Central memory CD4-positive, alpha-beta T cell (primary cell): ENCODE results near the gene EXOC3L1.

ENCODE experiments used
- DNase-seq: peaks from one replicate; pipeline ENCODE4 v3.0.0; 2022

Gene EXOC3L1

DNA sequence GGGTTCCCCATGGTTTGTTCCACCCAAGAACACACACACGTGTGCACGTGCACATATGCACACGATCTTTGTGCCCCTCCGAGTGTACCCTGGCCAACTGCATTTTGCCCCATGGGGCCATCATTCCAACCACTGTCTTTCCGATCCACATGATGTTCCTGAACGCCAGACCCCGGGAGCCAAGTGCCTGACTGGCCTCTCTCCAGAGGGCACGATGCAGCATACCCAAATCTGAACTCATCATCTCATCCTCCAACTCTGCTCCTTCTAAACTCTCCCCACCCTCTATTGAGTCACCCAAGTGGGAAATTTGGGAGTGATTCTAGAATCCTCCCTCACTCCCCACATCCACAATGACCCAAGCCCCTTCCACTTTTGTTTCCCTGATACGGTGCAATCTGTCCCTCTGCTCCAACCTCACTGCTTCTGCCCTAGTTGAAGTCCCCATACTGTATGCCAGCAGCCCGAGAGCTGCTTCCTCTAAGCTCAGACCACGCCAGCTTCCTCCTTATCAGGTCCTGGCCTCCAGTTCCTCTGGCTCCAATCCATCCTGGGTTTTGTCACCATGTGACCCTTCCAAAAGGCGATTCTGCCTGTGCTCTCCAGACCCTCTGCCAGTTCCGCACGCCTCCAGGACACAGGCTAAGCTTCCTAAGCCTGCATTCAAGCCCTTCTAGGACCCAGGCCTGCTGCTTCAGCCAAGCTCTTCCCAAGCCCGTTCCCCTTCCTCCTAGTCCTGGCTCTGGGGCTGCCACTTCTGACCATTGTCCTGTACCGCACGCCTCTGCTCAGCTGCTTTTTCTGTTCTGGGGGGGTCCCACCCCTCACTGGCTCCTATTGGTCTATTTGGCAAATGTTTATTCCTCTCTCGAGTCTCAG lies 26.9 kb upstream of the EXOC3L1 start:
- no peak for DNase-seq

DNA sequence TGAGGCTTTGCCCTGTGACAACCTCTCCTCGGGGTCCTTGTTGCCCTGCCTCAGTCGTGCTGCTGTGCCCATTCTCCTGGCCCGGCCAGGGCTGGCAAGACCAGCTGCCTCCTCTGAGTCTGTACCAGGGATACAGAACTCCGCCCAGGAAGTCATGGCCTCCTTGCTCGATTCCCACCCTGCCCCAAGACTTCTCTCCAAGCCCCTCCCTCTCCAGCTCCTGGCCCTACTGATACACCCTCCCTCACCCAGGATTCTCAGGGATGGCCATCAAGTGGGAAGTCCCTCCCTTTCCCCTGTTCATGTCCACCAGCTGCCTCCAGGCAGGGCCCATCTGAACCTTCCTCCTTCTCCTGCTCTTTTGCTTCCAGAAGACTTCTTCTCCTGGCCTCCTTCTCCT lies 25.8 kb upstream of the EXOC3L1 start:
- DNase-seq: no peak

DNA sequence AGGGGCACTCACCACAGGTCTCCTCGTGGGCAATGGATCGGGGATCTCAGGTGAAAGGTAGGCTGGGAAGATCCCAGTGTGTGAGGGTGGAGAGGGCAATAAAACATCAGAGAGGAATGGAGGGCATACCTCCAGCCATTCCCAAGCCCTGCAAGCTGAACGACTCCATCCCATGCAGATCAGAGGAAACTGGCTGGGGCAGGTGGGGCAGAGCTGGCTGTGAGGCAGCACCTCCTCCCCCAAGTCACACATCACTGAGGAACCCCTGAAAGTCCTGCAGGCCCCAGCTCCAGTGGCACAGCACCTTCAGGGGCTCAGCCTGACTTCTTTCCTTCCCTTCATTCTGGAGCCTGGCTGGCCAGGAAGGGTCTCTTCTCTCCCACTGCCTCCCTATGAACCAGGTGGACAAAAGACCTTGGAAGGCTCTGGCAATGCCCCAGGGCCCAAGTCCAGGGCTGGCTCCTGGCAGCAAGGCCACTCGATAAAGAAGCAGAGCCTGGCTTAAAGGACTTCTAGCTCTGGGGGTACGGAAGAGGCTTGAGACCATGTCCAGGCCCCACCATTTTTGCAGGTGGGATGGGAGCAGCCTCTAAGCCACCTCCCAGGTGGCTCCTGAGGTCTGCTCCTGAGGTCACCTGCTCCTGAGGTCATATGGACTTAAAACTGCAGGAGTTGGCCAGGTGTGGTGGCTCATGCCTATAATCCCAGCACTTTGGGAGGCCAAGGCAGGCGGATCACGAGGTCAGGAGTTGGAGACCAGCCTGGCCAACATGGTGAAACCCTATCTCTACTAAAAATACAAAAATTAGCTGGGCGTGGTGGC lies 23.5 kb upstream of the EXOC3L1 start:
- no peak for DNase-seq

DNA sequence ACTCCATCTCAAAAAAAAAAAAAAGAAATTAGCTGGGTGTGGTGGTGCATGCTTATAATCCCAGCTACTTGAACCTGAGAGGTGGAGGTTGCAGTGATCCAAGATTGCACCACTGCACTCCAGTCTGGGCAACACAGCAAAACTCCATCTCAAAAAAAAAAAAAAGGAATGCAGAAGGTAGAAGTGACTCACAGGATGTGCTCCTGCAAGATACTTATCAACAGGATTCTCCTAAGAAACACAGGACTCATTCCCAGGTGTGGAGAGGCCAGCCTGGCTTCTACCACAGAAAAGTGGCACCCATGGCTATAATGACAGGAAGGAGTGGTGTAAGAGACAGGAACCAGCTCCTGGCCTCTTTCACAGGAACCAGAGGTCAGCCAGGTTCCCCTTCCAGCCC lies 22.8 kb upstream of the EXOC3L1 start:
- DNase-seq: no peak

DNA sequence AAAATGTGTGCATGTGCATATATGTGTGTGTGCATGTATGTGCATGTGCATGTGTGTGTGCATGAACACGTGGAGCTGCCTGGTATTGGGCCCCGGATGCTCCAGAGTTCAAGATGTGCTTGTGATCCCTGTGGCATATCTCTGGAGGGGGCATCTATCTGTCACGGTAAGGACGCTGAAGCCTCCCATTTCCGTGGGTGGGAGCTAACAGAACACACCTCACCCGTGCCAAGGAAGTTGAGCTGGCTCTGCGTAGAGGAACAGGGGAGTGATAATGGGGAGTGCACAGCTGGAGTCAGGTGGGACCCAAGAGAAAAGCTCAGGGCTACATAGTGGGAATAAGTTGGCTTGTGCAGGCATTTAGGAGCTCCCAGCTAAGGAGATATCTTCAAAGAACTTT lies 21.7 kb upstream of the EXOC3L1 start:
- DNase-seq: no peak

DNA sequence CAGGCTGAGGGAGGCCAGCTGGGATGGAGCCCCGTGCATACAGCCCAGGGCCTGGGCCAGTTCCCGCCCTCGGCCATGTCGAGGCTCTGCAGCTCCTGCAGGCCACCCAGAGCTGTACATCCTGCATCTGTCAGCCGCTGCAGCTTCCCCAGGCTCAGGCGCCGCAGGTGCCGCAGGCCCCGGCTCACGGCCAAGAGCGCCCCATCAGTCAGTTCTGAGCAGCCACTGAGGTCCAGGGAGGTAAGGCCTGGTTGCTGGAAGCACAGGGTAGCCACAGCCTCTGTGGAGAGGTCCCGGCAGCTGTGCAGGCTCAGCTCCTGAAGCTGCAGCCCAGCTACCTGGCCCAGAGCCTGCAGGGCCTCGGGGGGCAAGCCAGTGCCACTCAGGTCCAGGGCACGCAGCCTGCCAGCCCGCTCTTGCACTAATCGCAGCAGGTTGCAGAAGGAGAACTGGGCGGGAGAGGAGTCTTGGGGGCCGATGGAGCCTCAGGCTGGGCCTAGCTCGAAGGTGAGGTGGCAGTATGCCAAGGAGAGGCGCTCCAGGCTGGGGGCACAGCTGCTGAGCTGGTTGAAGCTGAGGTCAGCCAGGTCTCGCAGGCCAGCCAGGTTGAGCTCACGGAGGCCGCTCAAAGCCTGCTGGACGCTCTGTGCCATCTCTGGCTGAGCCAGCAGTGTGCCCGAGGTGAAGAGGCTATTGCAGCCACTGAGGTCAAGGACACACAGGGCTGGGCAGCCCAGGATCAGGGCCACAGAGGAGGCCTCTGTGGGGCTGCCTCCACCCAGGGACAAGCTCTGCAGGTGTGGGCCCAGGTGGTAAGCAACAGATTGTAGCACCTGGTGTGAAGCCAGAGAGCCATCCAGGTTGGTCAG lies 20.4 kb upstream of the EXOC3L1 start:
- DNase-seq: no peak

DNA sequence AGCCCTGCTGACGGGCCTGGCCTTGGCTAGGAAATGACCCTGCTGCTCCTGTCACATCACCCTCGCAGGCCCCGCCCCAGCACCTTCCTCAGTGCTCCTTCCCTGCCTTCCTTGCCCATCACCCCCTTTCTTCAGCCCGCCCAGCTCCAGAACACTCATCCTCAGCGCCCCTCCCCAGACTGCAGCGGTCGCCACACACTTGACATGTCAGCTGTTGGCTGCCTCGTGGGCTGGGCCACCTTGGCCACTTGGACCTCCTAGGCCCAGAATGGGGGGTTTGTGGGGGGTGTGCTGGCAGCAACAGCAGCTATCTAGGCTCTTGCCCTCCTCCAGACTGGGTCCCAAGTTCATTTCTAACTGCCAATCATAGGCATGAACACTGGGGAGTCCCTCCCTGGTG lies 19.6 kb upstream of the EXOC3L1 start:
- DNase-seq: no peak

DNA sequence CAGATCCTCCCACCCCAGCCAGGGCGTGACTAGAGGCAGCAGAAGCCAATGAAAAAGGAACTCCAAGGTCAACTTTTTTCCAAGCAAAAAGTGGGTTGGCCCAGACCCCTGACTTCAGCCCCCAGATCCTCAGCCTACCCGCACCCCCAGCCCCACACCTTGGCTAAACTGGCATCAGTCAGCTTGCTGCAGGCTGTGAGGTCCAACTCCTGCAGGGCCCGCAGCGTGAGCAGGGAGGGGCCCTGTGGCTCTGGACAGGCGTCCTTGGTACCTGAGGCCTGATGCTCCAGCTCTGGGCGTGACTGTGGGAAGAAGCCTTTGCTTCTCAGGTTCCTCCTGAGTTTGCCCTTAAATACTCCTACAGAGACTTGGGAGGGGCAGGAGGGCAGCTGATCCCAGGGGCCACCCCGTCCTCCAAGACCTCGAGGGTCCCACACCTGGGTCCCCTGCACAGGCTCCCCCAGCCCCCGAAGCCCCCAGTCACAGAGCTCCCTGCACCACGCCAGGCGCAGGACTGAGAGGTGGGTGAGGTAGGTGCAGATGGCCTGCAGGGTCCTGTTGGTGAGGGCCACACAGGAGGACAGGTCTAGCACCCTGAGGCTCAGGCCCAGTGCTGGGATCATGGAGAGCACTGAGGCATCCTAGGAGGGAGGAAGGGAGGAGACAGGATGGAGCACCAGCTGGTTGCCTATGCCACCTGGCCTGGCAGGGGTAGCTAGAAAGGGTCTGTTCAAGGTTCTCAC lies 18.4 kb upstream of the EXOC3L1 start:
- no peak for DNase-seq

DNA sequence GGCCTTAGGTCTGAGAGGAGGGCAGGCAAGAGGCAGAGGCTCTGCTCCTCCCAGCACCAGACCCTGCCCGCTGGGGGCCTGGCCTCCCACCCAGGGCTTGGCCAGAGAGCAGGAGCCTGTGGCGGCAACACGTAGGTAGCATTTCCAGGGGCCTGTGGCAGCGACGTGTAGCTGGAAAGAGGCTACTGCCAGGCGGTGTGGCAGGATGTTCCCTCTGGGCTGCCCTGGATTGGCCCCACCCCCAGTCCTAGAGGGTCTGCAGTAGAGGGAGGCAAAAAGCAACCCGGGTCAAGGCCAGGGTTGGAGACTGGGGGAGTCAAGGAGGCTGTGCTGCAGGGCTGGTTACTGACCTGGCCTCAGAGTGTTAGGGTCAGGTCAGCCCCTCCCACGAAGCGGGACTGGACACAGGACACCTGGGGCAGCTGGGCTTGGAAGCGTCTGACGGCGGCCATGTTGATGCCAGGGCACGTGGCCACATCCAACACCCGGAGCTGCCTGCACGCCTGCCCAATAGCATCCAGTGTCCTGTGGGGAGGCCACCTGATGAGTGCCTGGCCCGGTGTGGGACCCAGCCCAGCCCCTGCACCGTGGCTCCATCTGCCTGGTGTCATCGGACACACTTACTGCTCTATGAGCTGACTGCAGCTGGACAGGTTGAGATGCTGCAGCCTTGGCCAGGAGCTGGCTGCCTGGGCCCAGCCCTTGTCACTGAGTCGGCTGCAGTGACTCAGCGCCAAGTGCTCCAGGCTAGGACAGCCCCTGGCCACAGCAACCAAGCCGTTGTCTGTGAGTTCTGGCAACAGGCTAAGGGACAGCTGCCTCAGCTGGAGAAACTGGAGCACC lies 17.5 kb upstream of the EXOC3L1 start:
- DNase-seq: no peak

DNA sequence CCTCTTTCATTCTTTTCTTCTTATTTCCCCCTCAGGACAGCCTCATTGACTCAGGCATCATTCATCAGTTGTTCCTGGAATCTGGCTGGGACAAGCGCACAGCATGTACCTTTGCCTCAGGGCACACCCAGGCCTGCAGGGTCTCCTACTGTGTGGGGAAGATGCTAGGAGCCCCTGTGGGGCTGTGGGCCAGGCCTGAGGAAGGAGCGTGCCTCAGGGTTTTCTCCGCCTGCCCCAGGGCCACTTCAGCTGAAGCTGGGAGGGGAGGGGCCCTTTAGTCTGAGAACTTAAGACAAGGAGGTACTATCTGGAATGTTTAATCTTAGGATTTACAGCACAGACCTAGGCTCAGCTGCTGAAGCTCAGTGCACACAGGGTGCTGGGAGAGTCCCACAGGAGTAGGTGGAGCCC lies 16.9 kb upstream of the EXOC3L1 start:
- no peak for DNase-seq

DNA sequence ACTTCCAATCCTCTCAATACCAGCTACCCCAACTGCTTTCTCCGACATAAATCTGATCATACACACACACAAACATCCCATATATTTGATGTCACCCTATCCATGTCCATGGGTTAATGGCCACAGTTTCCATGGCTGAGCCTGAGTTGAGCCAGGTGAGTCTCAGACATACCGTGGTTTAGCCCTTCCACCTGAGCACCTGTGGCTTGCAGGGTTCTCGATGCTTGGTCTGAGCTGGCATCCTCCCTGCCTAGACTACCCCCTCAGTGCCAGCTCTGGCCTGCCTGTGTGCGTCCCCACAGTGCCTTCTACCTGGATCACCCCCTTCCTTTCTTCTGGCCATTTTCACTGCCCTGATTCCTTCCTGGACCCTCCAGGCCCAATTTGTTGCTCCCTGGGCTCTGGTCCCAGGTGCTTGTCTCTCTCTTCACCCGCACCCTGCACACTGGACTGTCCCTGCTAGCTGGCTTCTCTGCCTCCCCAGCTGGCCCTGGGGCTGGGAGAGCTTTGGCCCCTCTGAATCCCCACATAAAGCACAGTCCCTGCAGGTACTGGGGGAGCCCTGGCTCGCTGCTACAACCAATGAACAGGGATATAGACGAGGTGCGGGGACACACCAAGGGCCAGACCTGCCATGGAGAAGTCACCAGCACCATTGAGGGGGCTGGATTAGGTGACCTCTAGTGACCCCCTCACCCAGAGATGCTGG lies 16.3 kb upstream of the EXOC3L1 start:
- DNase-seq: no peak

DNA sequence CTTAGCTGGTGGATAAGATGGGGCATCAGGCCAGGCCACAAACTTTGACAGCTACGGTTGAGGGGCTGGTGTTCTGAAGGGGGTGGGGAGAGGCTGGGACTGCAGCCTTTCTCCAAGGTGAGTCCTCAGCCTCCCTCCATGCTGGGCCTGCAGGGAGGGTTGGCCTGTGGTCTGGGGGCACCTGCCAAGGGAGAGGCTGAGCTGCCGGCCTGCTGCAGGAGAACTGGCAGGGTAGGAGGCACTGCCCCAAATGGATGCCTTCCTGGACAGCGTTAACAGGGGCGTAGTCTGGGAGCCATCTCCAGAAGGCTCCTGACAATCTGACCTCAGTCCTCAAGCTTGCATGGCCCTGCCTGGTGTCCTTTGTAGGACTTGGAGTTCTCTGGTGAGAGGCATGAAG lies 14.1 kb upstream of the EXOC3L1 start:
- DNase-seq: no peak

DNA sequence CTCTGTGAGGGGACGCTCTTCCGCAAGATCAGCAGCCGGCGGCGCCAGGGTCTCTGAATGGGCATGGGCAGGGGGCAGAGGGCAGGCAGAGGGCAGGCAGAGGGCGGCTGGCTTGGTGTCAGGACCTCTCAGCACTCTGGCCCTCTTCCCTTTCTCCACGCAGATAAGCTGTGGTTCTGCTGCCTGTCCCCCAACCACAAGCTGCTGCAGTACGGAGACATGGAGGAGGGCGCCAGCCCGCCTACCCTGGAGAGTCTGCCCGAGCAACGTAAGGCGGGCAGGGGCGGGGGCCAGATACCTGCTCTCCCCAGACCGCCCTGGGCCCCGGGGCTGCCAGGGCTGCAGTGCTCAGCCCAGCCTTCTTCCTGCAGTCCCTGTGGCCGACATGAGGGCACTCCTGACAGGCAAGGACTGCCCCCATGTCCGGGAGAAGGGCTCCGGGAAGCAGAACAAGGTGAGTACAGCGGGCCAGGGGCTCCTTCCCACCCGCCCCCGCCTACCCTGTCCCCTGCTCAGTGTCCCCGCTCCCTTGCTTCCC lies 13.1 kb upstream of the EXOC3L1 start:
- no peak for DNase-seq

DNA sequence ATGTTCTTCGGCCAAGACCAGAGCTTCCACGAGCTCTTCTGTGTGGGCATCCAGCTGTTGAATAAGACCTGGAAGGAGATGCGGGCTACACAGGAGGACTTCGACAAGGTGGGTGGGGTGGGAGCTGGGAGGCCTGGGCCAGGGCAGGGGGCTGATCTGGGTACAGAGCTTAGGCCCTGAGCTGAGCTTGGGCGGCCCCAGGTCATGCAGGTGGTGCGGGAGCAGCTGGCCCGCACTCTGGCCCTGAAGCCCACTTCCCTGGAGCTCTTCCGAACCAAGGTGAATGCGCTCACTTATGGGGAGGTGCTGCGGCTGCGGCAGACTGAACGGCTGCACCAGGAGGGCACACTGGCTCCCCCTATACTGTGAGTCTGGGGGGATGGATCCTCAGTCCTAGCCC lies 12.5 kb upstream of the EXOC3L1 start:
- no peak for DNase-seq

DNA sequence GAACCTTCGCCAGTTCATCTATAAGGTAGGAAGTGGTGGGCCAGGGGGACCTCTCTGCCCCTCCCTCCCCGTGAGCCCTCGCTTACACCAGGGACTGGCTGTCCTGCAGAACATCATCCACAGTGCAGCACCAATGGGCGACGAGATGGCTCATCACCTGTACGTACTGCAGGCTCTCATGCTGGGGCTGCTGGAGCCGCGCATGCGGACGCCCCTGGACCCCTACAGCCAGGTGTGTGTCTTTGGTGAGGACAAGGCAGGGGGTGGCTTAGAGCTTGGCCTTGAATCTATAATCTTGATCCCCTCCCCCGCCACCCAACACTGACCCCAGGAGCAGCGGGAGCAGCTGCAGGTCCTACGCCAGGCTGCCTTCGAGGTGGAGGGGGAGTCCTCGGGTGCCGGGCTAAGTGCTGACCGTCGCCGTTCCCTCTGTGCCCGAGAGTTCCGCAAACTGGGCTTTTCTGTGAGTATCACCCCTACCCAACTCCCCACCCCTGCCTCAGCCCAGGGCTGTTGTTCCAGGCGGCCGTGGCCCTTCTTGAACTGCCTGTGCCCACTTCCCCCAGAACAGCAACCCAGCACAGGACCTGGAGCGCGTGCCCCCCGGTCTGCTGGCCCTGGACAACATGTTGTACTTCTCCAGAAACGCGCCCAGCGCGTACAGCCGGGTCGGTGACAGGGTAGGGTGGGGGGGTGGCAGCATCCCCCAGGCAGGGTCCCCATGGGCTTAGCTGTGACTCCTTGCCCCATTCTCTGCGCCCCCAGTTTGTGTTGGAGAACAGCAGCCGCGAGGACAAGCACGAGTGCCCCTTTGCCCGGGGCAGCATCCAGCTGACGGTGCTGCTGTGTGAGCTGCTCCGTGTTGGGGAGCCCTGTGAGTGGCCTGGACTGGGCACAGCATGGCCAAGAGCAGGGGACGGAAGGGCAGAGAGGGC lies 11.7 kb upstream of the EXOC3L1 start:
- DNase-seq: no peak

DNA sequence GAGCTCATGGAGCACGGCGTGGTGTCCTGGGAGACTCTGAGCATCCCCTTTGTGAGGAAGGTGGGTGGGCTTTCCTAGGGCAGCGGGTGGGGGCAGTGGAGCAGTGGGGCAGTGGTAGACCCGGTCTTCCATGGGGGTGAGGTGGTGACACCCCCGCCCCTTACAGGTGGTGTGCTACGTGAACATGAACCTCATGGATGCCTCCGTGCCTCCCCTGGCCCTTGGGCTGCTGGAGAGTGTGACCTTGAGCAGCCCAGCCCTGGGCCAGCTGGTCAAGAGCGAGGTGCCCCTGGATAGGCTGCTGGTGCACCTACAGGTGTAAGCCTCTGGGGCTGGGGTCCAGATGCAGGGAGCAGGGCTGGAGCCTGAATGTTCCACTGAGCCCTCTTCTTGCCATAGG lies 10.6 kb upstream of the EXOC3L1 start:
- no peak for DNase-seq

DNA sequence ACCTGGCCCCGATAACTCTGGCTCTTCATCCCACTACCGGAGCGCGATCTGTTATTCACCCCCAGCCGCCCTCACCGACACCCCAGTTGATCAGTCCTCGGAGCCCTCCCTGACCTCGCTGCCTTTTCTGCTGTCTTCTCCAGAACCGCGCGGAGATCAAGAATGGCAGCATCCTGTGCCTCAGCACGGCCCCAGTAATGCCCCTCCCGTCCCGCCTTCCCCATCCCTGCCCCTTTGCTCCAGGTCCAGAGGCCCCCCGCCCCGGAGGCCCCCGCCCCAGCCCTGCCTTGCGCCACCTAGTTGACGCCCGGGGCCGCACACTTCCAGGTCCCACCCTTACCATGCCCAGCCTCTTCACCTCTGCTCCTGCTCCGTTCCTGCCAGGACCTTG lies 9.9 kb upstream of the EXOC3L1 start:
- no peak for DNase-seq

DNA sequence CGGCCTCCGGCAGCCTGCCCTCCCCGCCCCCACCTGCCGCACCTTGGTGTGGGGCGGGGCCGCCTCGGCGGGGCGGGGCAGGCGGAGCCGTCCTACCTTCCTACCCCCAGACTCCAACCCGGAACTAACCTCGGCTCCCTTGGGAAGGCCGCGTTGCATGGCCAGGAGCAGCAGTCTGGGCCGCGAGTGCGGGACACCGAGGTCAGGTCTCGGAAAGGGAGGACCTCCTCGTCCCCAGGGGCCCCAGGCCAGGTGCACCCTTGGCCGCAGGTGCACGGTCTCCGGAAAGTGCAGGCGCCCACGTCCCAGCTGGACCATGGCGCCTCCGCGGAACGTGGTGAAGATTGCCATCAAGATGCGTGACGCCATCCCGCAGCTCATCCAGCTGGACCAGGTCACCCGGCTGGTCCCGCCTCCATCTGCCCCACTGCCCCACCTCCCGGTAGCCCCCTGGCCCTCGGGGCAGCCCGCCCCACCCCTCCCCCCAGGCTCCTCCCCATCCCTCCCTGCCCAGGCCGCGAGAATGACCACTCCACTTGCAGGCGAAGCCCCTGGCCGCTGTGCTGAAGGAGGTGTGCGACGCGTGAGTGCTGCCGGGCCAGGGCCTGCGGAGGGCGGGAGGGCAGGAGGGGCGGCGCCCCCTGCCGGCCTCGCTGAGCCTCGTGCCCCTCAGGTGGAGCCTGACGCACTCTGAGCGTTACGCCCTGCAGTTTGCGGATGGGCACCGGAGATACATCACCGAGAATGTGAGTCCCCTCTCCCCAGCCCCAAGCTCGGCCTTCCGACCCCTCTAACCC lies 9.3 kb upstream of the EXOC3L1 start, which contains the start of gene ELMO3:
Gene ELMO3 (plus strand): TSS at position 121 of the 797 bp plus-strand sequence. CDS start 196 bp downstream, at position 317.
- DNase-seq: no peak
